ENCODE measurements around the gene SCNM1.

- TF ChIP-seq EP300 (IDR thresholded peaks at IDR 0.05) (no peak), CTCF (IDR thresholded peaks at IDR 0.05) (no peak), POLR2A (IDR thresholded peaks at IDR 0.05) (no peak)
Measured at GRCh38 chr1:151157067-151157531, 8.8 kb upstream of the SCNM1 start.
